Measurements from ENCODE around the gene ASTL. TPM values are rescaled to one million over a fixed set of nuclear protein-coding genes. Genes with fewer than 3 reads are reported as not detected.

The ASTL gene
- total RNA-seq, 1 experiment from 2014 or later = 0.79 TPM

GRCh38 chr2:96151595-96152303 is 13.4 kb upstream of the ASTL start:
- Mint-ChIP-seq H3K27me3 (ENCODE audit: low read depth) (peaks cover 12% of the 10 kb centered on the region), H3K27ac (no peak overlapping the region), H3K9me3 (no peaks in the 10 kb centered on the region), H3K4me1 (peaks cover 31% of the 10 kb centered on the region), H3K36me3 (no peaks in the 10 kb centered on the region), H3K4me3 (no peak overlapping the region)
- CTCF ChIA-PET = interaction anchor here (1.3 to 3.1 kb wide), 7 partner anchors 10 to 159 kb away, joined by 4 to 19 read pairs (median 7); partner anchors contain the start of gene ASTL
- TF ChIP-seq ZMAT4 (CRISPR knock-in tag; IDR thresholded peaks at IDR 0.05) (no peak), EMX1 (CRISPR knock-in tag; IDR thresholded peaks at IDR 0.05) (no peak), ZNF317 (CRISPR knock-in tag; IDR thresholded peaks at IDR 0.05; ENCODE audit: borderline replicate concordance, low read depth) (no peak)
- POLR2A ChIA-PET = interaction anchor here (0.7 to 0.9 kb wide), 2 partner anchors 14 to 184 kb away, joined by 3 read pairs; partner anchors contain the start of gene NCAPH
- ATAC-seq (no peak), DNase-seq (ENCODE audit: low spot score) (no peak)

DNA sequence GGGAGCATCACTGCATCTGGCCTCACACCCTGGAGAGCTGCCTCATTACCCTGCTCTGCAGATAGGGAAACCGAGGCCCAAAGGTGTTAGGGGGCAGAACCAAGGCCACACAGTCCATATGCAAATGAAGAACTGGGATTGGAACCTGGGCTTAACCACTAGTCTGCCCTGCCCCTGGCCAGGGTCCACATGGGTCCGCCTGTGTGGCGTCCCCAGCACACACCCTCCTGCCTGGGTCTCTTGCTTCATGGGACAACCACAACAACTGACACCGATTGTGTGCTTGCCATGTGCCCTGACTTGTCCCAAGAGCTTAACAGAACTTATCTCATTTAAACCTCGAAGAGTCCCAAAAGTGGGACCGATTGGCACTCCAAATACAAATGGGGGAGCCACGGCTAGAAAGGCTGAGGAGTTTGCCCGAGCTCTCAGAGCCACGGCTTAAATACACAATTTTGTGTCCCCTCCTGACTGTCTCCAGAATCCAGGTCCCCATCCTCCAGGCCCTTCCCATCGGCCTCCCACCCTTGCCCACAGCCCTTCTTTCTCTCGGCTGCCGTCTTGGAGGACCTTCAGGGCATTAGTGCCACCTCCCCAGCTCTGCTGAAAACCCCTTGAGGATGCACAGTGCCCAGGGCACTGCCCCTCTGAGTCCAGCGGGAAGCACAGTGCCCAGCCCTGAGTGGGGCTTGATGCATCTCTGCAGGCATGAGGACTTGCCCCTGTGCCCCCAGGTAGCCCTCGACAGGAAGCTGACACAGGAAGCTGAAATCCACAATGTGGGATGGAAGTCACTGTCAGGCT is 12.7 kb upstream of the ASTL start:
- ChIA-PET CTCF (interaction anchor here (1.3 to 3.1 kb wide), 4 partner anchors 9 to 37 kb away, joined by 4 to 19 read pairs (median 14); partner anchors contain the start of gene ASTL), POLR2A (no interaction called here)
- Mint-ChIP-seq H3K9me3 (no peaks in the 10 kb centered on the region), H3K27ac (no peak overlapping the region), H3K36me3 (no peaks in the 10 kb centered on the region), H3K4me3 (no peak overlapping the region), H3K4me1 (peaks cover 35% of the 10 kb centered on the region), H3K27me3 (ENCODE audit: low read depth) (peaks cover 20% of the 10 kb centered on the region)
- TF ChIP-seq, protein P1, sequence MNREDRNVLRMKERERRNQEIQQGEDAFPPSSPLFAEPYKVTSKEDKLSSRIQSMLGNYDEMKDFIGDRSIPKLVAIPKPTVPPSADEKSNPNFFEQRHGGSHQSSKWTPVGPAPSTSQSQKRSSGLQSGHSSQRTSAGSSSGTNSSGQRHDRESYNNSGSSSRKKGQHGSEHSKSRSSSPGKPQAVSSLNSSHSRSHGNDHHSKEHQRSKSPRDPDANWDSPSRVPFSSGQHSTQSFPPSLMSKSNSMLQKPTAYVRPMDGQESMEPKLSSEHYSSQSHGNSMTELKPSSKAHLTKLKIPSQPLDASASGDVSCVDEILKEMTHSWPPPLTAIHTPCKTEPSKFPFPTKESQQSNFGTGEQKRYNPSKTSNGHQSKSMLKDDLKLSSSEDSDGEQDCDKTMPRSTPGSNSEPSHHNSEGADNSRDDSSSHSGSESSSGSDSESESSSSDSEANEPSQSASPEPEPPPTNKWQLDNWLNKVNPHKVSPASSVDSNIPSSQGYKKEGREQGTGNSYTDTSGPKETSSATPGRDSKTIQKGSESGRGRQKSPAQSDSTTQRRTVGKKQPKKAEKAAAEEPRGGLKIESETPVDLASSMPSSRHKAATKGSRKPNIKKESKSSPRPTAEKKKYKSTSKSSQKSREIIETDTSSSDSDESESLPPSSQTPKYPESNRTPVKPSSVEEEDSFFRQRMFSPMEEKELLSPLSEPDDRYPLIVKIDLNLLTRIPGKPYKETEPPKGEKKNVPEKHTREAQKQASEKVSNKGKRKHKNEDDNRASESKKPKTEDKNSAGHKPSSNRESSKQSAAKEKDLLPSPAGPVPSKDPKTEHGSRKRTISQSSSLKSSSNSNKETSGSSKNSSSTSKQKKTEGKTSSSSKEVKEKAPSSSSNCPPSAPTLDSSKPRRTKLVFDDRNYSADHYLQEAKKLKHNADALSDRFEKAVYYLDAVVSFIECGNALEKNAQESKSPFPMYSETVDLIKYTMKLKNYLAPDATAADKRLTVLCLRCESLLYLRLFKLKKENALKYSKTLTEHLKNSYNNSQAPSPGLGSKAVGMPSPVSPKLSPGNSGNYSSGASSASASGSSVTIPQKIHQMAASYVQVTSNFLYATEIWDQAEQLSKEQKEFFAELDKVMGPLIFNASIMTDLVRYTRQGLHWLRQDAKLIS (CRISPR knock-in tag; IDR thresholded peaks at IDR 0.05; ENCODE audit: borderline replicate concordance) = no peak
- TF ChIP-seq CTCF (IDR thresholded peaks at IDR 0.05) (no peak), NR1H2 (CRISPR knock-in tag; IDR thresholded peaks at IDR 0.05) (no peak), GTF2I (CRISPR knock-in tag; conservative IDR thresholded peaks at IDR 0.05) (no peak)
- TF ChIP-seq, protein P2, sequence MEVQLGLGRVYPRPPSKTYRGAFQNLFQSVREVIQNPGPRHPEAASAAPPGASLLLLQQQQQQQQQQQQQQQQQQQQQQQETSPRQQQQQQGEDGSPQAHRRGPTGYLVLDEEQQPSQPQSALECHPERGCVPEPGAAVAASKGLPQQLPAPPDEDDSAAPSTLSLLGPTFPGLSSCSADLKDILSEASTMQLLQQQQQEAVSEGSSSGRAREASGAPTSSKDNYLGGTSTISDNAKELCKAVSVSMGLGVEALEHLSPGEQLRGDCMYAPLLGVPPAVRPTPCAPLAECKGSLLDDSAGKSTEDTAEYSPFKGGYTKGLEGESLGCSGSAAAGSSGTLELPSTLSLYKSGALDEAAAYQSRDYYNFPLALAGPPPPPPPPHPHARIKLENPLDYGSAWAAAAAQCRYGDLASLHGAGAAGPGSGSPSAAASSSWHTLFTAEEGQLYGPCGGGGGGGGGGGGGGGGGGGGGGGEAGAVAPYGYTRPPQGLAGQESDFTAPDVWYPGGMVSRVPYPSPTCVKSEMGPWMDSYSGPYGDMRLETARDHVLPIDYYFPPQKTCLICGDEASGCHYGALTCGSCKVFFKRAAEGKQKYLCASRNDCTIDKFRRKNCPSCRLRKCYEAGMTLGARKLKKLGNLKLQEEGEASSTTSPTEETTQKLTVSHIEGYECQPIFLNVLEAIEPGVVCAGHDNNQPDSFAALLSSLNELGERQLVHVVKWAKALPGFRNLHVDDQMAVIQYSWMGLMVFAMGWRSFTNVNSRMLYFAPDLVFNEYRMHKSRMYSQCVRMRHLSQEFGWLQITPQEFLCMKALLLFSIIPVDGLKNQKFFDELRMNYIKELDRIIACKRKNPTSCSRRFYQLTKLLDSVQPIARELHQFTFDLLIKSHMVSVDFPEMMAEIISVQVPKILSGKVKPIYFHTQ (CRISPR knock-in tag; IDR thresholded peaks at IDR 0.05) = no peak
- DNase-seq (ENCODE audit: low spot score) (no peak), ATAC-seq (no peak)

GRCh38 chr2:96150007-96150640 is 11.8 kb upstream of the ASTL start:
- Mint-ChIP-seq H3K36me3 (no peaks in the 10 kb centered on the region), H3K4me3 (no peak overlapping the region), H3K4me1 (peaks cover 35% of the 10 kb centered on the region), H3K27me3 (ENCODE audit: low read depth) (peaks cover 25% of the 10 kb centered on the region), H3K27ac (no peak overlapping the region), H3K9me3 (no peaks in the 10 kb centered on the region)
- POLR2A ChIA-PET = no interaction called here
- CTCF ChIA-PET = interaction anchor here (3.1 to 4.9 kb wide), 2 partner anchors 12 to 24 kb away, joined by 19 to 33 read pairs; partner anchors contain the start of gene ASTL
- ATAC-seq (no peak), DNase-seq (ENCODE audit: low spot score) (no peak)
- TF ChIP-seq ZNF263 (CRISPR knock-in tag; IDR thresholded peaks at IDR 0.05; ENCODE audit: low read depth) (no peak), PREB (CRISPR knock-in tag; IDR thresholded peaks at IDR 0.05; ENCODE audit: borderline replicate concordance) (no peak), ZMAT4 (CRISPR knock-in tag; IDR thresholded peaks at IDR 0.05) (no peak), ZNF121 (CRISPR knock-in tag; IDR thresholded peaks at IDR 0.05) (no peak), TCF7 (CRISPR knock-in tag; IDR thresholded peaks at IDR 0.05; ENCODE audit: low read depth) (no peak)
- TF ChIP-seq, protein P3, sequence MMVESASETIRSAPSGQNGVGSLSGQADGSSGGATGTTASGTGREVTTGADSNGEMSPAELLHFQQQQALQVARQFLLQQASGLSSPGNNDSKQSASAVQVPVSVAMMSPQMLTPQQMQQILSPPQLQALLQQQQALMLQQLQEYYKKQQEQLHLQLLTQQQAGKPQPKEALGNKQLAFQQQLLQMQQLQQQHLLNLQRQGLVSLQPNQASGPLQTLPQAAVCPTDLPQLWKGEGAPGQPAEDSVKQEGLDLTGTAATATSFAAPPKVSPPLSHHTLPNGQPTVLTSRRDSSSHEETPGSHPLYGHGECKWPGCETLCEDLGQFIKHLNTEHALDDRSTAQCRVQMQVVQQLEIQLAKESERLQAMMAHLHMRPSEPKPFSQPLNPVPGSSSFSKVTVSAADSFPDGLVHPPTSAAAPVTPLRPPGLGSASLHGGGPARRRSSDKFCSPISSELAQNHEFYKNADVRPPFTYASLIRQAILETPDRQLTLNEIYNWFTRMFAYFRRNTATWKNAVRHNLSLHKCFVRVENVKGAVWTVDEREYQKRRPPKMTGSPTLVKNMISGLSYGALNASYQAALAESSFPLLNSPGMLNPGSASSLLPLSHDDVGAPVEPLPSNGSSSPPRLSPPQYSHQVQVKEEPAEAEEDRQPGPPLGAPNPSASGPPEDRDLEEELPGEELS (CRISPR knock-in tag; IDR thresholded peaks at IDR 0.05) = no peak
